Measurements from ENCODE around the gene CCNB3.

CCNB3 gene

GRCh38 chrX:50204364-50204899 lies at the start of gene CCNB3:
Gene CCNB3, plus strand, starts transcription at chrX:50204765. Its CDS starts 80,399 bp downstream, at chrX:50285164.
- Histone ChIP-seq H3K4me3 (0 out of 2 replicates have a peak within 1 kb of the TSS, but pooled peaks have one; percentile 11), H3K27me3 (peaks cover 60% of the 10 kb centered on the region), H3K9ac (0 out of 2 replicates have a peak within 1 kb of the TSS, but pooled peaks have one; percentile 4), H3K36me3 (no peaks in the 10 kb centered on the region), H3K4me2 (peak within 1 kb of the TSS; percentile 49), H4K20me1 (no peaks in the 10 kb centered on the region; the same call in 1 of the 2 replicates), H3K9me3 (no peaks in the 10 kb centered on the region; the same call in 1 of the 2 replicates), H3K27ac (peak within 1 kb of the TSS; percentile 65), H3K4me1 (peaks cover 6% of the 10 kb centered on the region)
- TF ChIP-seq Cebpa-rat (IDR thresholded peaks at IDR 0.05), result no peak

- TF ChIP-seq Cebpa-rat (IDR thresholded peaks at IDR 0.05), result no peak
- H3K27ac ChIP-seq, result no peak overlapping the region
- no peak overlapping the region for H3K9ac ChIP-seq
- no peaks in the 10 kb centered on the region for H3K36me3 ChIP-seq
- peaks cover 51% of the 10 kb centered on the region for H3K27me3 ChIP-seq
- no peaks in the 10 kb centered on the region for H4K20me1 ChIP-seq
- no peaks in the 10 kb centered on the region for H3K4me1 ChIP-seq
- no peak overlapping the region for H3K4me3 ChIP-seq
- H3K4me2 ChIP-seq, result no peak overlapping the region
- H3K9me3 ChIP-seq, result peaks cover 17% of the 10 kb centered on the region
Measured at GRCh38 chrX:50157545-50158135, 46.9 kb upstream of the CCNB3 start.

- no peak overlapping the region for H3K4me2 ChIP-seq
Measured at GRCh38 chrX:50158593-50158992, 46.0 kb upstream of the CCNB3 start.

GRCh38 chrX:50161127-50161526 lies 43.4 kb upstream of the CCNB3 start:
- Histone ChIP-seq H3K9ac (no peak overlapping the region), H3K4me3 (no peak overlapping the region), H3K4me1 (no peaks in the 10 kb centered on the region), H3K27me3 (peaks cover 45% of the 10 kb centered on the region), H3K27ac (no peak overlapping the region), H3K4me2 (no peak overlapping the region), H4K20me1 (peaks cover 5% of the 10 kb centered on the region; the same call in 1 of the 2 replicates), H3K36me3 (no peaks in the 10 kb centered on the region), H3K9me3 (peaks cover 2% of the 10 kb centered on the region; the same call in 1 of the 2 replicates)
- TF ChIP-seq Cebpa-rat (IDR thresholded peaks at IDR 0.05), result no peak

More at GRCh38 chrX:50158593-50158992, 46.0 kb upstream of the CCNB3 start:
- Histone ChIP-seq H3K27me3 (peaks cover 42% of the 10 kb centered on the region), H3K9me3 (peaks cover 16% of the 10 kb centered on the region), H3K4me3 (no peak overlapping the region), H3K9ac (no peak overlapping the region), H3K4me1 (no peaks in the 10 kb centered on the region), H3K36me3 (no peaks in the 10 kb centered on the region), H4K20me1 (no peaks in the 10 kb centered on the region), H3K27ac (no peak overlapping the region)
- no peak for TF ChIP-seq Cebpa-rat (IDR thresholded peaks at IDR 0.05)

- Histone ChIP-seq H3K9ac (no peak overlapping the region), H3K4me3 (no peak overlapping the region), H3K9me3 (no peaks in the 10 kb centered on the region), H3K4me2 (no peak overlapping the region), H3K27ac (no peak overlapping the region), H3K27me3 (peaks cover 54% of the 10 kb centered on the region), H4K20me1 (peaks cover 6% of the 10 kb centered on the region; the same call in 1 of the 2 replicates), H3K36me3 (no peaks in the 10 kb centered on the region), H3K4me1 (no peaks in the 10 kb centered on the region)
- no peak for TF ChIP-seq Cebpa-rat (IDR thresholded peaks at IDR 0.05)
Measured at GRCh38 chrX:50165727-50166126, 38.8 kb upstream of the CCNB3 start.

GRCh38 chrX:50167366-50167765 lies 37.2 kb upstream of the CCNB3 start:
- no peaks in the 10 kb centered on the region for H3K36me3 ChIP-seq
- peaks cover 6% of the 10 kb centered on the region; the same call in 1 of the 2 replicates for H4K20me1 ChIP-seq
- H3K9me3 ChIP-seq, result no peaks in the 10 kb centered on the region
- H3K27ac ChIP-seq, result no peak overlapping the region
- no peak overlapping the region for H3K9ac ChIP-seq
- H3K4me3 ChIP-seq, result no peak overlapping the region
- no peak overlapping the region for H3K4me2 ChIP-seq
- peaks cover 66% of the 10 kb centered on the region for H3K27me3 ChIP-seq
- no peaks in the 10 kb centered on the region for H3K4me1 ChIP-seq
- no peak for TF ChIP-seq Cebpa-rat (IDR thresholded peaks at IDR 0.05)

GRCh38 chrX:50168241-50168687 lies 36.3 kb upstream of the CCNB3 start:
- no peaks in the 10 kb centered on the region for H3K36me3 ChIP-seq
- H3K4me3 ChIP-seq, result no peak overlapping the region
- no peak overlapping the region for H3K27ac ChIP-seq
- H3K27me3 ChIP-seq, result peaks cover 75% of the 10 kb centered on the region
- no peaks in the 10 kb centered on the region for H3K9me3 ChIP-seq
- H4K20me1 ChIP-seq, result peaks cover 6% of the 10 kb centered on the region; the same call in 1 of the 2 replicates
- no peak overlapping the region for H3K4me2 ChIP-seq
- TF ChIP-seq Cebpa-rat (IDR thresholded peaks at IDR 0.05), result no peak
- H3K9ac ChIP-seq, result no peak overlapping the region
- no peaks in the 10 kb centered on the region for H3K4me1 ChIP-seq

- peaks cover 90% of the 10 kb centered on the region for H3K27me3 ChIP-seq
- no peak overlapping the region for H3K9ac ChIP-seq
- H3K4me2 ChIP-seq, result no peak overlapping the region
- H3K9me3 ChIP-seq, result 0 out of 2 replicates have a peak, but pooled peaks cover 5% of the 10 kb centered on the region
- no peaks in the 10 kb centered on the region for H3K36me3 ChIP-seq
- H4K20me1 ChIP-seq, result peaks cover 6% of the 10 kb centered on the region; the same call in 1 of the 2 replicates
- no peak for TF ChIP-seq Cebpa-rat (IDR thresholded peaks at IDR 0.05)
- no peaks in the 10 kb centered on the region for H3K4me1 ChIP-seq
- H3K4me3 ChIP-seq, result no peak overlapping the region
- no peak overlapping the region for H3K27ac ChIP-seq
Measured at GRCh38 chrX:50169717-50170116, 34.8 kb upstream of the CCNB3 start.

GRCh38 chrX:50180073-50180940 lies 24.3 kb upstream of the CCNB3 start:
- Histone ChIP-seq H3K4me1 (no peaks in the 10 kb centered on the region), H4K20me1 (peaks cover 7% of the 10 kb centered on the region; the same call in 1 of the 2 replicates), H3K27me3 (peaks cover 84% of the 10 kb centered on the region), H3K36me3 (no peaks in the 10 kb centered on the region), H3K9ac (no peak overlapping the region), H3K27ac (no peak overlapping the region), H3K9me3 (no peaks in the 10 kb centered on the region), H3K4me2 (no peak overlapping the region), H3K4me3 (no peak overlapping the region)
- no peak for TF ChIP-seq Cebpa-rat (IDR thresholded peaks at IDR 0.05)
